NCI-H146 (cell line): ENCODE data around the gene RPGRIP1L.

Experiments used
- DNase-seq: peaks from one replicate; lab custom pipeline; 2025; lab: John Stamatoyannopoulos, UW

RPGRIP1L gene

GRCh38 chr16:53703590-53704444 is at the start of gene RPGRIP1L, which contains the start of gene FTO:
TSS of gene RPGRIP1L (minus strand) at chr16:53703859. CDS start at chr16:53700723, 3,136 bp downstream.
TSS of gene FTO (plus strand) at chr16:53704156.
- DNase-seq, result peak; percentile 96

GRCh38 chr16:53753431-53753830 is 49.8 kb upstream of the RPGRIP1L start:
- no peak for DNase-seq

- DNase-seq, result no peak
Measured at GRCh38 chr16:53752560-53752959, 48.9 kb upstream of the RPGRIP1L start.

GRCh38 chr16:53745753-53746266 is 42.2 kb upstream of the RPGRIP1L start:
- DNase-seq, result no peak

- DNase-seq, result no peak
Measured at GRCh38 chr16:53745086-53745485, 41.4 kb upstream of the RPGRIP1L start.

- peak; percentile 27 for DNase-seq
Measured at GRCh38 chr16:53744449-53744848, 40.8 kb upstream of the RPGRIP1L start.

GRCh38 chr16:53743149-53743566 is 39.5 kb upstream of the RPGRIP1L start:
- DNase-seq, result peak; percentile 13

- DNase-seq, result no peak
Measured at GRCh38 chr16:53741546-53741945, 37.9 kb upstream of the RPGRIP1L start.

GRCh38 chr16:53740933-53741531 is 37.4 kb upstream of the RPGRIP1L start:
- DNase-seq, result no peak

- no peak for DNase-seq
Measured at GRCh38 chr16:53740476-53740875, 36.8 kb upstream of the RPGRIP1L start.

GRCh38 chr16:53737552-53737951 is 33.9 kb upstream of the RPGRIP1L start:
- DNase-seq, result no peak

GRCh38 chr16:53736297-53736696 is 32.6 kb upstream of the RPGRIP1L start:
- no peak for DNase-seq

GRCh38 chr16:53734908-53735307 is 31.2 kb upstream of the RPGRIP1L start:
- no peak for DNase-seq

GRCh38 chr16:53732296-53732929 is 28.8 kb upstream of the RPGRIP1L start:
- peak; percentile 77 for DNase-seq

GRCh38 chr16:53730693-53731092 is 27.0 kb upstream of the RPGRIP1L start:
- DNase-seq, result no peak

- no peak for DNase-seq
Measured at GRCh38 chr16:53726625-53727024, 23.0 kb upstream of the RPGRIP1L start.

- DNase-seq, result no peak
Measured at GRCh38 chr16:53721017-53721416, 17.4 kb upstream of the RPGRIP1L start.

- no peak for DNase-seq
Measured at GRCh38 chr16:53717577-53717976, 13.9 kb upstream of the RPGRIP1L start.

GRCh38 chr16:53715023-53715384 is 11.3 kb upstream of the RPGRIP1L start:
- DNase-seq, result no peak

GRCh38 chr16:53714205-53715022 is 10.8 kb upstream of the RPGRIP1L start:
- peak; percentile 90 for DNase-seq

GRCh38 chr16:53713403-53714204 is 9.9 kb upstream of the RPGRIP1L start:
- DNase-seq, result no peak
